Stimulated activated CD4-positive, alpha-beta T cell treated with anti-CD3 and anti-CD28 coated beads, Interleukin-12 subunit alpha, Interleukin-12 subunit beta, amount 100 ng/mL, for 48 hours (primary cell): Measurements from ENCODE around the gene DERL3.

Source experiments
- DNase-seq, 3 donors: peaks; one replicate each; pipeline ENCODE4 v3.0.0-alpha.2; 2020; ENCODE audit warnings: low read depth in 2 of 3, low spot score in 1 of 3

DERL3 gene

DNA sequence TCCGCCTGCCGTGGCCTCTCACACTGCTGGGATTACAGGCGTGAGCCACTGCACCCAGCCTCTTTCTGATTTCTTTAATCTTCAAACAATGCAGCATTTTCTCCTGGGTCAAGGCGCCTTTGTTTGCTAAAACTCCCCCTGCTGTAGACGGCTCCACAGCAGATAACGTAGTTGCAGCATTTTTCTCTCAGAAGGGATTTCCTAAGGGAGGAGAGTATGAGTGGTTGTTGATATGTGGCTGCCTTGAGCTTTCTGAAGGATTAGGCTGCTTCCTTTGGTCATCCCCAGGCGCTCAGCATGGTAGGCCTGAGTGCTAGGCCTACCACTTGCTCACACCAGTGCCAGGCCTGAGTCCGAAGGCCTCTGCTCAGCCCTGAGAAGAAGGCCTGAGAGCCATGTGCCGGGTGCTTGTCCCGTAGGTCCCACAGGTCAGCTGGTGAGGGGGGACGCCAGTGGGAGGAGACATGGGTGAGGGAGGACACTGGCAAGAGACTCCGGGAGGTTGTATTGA, 34.0 kb downstream of the DERL3 start:
- DNase-seq: no peak

DNA sequence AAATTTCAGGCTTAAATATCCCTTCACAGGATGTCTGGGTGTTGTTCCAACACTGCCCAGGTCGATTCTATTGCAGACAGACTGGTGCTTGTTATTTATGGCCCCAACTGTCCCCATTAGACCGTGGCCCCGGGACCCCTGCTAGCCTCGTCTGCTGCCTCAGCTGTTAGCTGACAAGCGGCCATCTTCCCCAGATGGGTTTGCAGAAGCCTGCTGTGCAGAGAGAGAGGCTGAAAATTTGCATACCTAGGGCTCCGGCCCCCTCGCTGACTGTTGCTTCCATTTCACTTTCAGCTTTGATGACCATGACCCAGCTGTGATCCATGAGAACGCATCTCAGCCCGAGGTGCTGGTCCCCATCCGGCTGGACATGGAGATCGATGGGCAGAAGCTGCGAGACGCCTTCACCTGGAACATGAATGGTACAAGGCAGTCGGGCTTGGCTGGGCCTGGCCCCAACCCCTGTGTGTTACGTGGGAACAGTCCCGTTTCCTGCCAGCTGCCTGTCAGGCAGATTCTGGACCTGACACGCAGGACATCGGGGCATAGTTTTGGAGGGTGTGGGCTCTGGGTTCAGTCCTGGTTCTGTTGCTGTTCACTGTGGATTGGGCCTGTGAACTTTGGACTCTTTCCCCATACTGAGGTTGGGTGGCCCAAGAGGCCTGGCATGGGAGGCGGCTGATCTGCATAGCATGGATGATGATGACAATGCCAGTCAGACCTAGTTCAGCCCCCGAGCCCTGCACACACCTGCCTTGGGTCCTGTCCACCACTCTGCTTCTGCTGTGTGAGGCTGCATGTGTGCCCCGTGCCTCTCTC, 35.6 kb downstream of the DERL3 start:
- DNase-seq: no peak

DNA sequence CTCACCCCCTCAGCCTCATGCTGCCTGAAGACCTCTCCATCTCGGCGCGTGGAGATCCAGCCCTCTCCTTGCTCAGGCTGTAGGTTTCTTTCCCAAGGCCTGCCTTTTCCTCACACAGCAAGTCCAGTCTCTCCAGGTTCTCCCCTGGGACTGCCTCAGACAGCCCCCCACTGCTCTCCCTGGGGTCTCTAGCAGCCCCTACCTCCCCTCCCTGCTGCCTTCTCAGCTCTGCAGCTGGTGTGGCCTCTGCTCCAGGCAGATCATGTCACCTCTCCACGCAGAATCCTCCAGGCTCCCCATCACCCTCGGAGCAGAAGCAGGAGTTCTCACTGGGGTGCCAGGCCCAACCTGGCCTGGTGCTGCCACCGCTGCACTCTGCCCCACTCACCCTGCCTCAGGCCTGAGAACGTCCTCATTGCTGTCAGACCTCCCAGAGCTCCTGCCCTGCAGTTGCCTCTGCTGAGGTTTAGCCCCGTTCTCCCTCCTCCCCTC, 36.9 kb downstream of the DERL3 start:
- no peak for DNase-seq

DNA sequence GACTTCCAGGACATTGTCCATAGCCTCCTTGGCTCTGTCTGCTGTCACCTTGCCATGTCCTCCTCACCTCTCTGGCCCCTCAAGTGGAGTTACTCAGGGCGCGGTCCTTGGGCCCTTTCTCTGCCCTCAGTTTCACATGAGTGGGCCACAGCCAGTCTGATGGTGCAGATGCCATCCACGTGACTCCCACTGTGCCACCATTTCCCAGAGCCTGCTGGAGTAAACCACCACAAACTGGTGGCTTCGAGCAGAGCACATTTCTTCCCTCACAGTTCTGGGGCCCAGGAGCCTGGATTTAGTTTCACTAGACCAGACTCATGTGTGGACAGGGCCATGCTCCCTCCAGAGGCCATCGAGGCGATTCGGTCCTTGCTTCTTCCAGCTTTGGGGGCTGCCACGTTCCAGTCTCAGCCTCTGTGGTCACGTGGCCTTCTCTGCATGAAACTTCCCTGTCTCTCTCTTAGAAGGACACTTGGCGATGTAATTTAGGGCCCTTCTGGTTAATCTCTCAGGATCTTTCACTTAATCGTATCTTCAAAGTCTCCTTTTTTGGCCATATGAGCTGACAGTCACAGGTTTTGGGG, 37.5 kb downstream of the DERL3 start:
- no peak for DNase-seq

DNA sequence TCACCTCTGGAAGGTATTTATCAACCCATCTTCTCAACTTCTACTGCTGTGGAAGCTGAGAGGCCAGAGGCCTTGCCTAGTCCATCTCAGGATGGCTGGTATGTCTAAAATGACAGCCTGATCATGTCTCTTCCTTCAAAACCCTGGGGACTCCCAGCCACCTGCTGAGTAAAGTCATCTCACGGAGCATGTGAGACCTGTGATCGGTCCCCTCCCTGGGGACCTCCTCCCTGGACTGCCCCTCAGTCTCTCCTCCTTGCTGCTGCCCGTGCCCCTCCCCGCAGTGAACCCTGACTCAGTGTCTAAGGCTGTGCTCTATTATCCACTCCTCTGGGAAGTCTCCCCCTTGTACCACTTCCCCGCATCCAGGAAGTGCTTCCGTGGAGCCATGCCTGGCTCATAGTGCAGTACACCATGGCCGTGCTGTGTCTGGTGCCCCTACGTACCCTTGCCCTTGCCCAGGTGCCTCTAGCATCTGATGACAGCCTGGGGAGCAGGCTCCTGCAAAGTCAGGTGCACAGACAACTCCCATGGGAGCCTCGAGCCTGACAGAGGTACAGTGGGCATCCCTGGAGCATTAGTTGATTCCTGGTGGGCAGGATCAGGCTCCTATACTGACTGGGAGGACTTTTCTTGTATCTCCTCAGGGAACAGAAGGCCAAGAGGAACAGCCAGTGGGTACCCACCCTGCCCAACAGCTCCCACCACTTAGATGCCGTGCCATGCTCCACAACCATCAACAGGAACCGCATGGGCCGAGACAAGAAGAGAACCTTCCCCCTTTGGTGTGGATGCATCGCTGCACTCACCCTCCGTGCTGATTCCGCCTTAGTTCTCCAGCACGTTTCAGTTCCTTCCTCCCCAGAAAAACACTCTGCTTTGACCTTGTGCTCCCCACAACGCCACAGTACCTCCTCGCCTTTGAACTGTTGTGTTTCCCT, 38.2 kb downstream of the DERL3 start:
- no peak for DNase-seq

DNA sequence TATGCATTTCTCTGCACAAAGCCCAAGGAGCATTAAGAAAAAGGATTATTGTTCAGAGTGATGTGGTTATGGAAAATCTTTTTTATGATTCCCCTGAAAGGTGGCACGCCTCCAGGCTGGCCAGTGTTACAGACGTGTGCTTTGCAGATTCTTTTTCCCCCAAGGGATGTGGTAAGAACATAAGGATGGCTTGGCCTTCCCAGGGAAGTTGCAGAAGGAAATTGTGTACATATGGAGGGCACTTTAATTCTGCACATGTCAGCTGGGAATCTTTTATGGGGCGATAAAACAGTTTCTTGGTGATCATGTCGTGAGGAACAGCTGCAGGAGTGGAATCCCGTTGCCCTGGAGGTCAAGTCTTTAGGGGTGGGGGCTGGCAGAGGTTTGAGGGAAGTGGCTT, 42.3 kb downstream of the DERL3 start:
- no peak for DNase-seq

DNA sequence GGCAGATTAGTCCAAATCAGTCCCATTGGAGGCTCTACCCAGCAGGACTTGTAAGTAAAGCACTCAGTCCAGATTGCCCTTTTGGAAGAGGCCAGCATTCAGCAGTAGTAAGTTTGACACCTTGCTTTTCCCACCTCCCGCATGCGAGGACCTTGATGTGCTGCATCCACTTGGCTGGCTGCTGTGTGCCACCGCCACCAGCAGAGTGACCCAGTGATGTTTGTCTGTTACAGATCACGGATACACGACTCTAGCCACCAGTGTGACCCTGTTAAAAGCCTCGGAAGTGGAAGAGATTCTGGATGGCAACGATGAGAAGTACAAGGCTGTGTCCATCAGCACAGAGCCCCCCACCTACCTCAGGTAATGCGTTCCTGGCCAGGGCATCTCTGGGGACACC, 45.5 kb downstream of the DERL3 start:
- DNase-seq: no peak

DNA sequence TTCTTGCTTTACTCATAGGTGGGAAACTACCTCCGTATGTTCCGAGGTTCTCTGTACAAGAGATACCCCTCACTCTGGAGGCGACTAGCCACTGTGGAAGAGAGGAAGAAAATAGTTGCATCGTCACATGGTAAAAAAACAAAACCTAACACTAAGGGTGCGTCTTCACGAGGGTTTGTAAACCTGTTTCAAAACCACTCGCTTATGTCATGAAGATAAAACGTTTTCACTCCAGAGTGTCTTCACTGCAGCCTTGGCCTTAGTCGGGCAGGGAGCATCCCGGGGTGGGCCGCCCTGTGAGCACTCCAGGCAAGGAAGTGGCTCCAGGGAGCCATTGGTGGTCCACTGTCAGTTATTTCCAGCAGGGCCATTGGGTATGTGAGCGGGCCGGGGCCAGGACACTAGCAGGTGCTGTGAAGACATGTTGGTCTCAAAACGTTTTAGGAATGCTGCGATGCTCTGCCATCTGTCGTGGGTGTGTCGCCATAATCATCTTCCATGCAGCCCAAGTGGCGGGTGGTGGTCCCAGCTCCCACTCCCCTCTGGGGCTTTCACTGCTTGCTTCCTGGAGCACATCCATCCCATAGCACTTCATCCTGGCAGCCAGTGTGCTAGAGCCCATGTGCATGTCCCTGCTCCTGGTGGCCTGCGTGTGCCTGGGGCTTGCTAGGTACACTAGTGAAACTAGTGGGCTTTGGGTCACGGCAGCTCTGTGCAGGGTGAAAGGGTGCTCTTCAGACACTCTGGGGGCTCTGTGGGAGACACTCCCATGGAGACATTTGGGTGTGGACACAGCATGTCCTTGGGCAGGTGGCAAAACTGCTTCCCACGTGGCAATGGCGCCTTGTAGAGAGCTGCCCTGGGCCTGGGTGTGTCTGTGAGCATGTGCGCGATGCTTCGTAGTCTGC, 46.8 kb downstream of the DERL3 start:
- DNase-seq: no peak

DNA sequence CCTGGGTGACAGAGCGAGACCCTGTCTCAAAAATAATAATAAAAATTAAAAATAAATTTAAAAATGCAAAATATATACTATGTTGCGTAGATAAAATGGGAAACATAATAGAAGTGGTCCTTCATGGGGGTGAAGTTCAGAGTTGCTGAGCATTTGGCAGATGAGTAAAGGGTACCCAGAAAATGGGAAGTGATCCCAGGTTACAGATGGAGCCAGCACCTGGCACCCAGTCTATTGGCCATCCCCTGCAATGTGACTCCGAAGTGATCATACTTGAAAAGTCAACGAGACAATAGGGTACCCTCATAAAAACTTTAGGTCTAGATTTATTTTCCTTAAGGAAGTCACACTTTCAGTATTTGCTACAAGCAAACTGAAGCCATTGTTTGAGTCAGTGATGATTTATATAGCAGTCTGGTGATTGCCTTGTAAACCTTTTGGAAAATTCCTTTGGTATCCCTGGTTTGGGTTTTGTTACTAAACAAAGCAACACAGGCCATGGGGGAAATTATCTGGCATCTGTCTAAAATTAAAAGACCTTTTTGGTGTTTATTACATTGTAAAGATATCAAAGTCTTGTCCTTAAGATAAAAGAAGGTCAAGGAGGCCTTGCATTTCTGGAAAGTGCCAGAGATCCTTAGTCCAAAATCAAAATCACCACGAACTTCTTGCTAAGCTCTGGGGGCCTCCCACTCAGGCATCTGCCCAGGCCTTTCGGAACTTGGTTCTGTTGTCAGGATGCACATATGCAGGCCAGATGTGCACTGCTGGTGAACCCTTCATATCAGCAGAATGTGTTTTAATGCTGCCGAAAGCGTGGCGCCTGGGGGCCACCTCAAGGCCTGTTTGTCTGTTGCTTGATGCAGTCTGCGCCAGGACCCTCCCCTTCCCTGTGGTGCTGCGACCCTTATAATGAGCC, 47.7 kb downstream of the DERL3 start:
- no peak for DNase-seq

DNA sequence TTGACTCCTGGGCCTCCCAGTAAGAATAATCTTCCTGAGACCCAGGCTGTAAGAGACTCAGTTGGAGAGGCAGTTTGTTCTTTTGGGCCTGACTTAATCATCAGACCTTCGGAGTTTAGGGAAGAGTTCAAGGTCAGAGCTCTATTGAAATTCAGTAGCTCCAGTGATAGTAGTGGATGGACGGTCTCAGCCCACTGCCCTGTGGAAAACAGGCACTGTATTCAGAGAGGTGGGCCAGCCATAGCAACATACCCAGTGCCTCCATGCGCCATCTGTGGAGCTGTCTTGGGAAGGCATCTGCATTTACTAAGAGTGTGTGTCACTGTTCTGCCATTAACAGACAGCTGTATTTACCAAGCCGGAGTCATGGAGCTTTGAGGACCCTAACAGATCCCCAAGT, 49.2 kb downstream of the DERL3 start:
- DNase-seq: no peak

DNA sequence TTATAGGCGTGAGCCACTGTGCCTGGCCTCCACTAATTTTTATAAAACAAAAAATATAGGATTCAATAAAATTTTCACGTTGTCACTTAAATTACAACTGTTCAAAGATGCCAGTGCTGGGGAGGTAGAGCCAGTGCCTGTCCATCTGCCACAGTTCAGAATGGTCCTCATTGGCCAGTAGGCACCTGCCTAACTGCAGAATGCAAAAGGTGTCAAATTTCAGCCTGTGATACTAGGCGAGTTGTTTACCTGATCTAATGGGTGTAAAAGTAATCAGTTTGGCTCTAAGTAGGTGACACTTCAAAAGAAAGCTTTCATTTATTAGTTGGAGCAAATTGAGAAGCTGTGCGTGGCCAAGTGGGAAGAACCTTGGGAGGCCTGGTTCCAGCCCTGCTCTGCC, 49.7 kb downstream of the DERL3 start:
- DNase-seq: no peak

DNA sequence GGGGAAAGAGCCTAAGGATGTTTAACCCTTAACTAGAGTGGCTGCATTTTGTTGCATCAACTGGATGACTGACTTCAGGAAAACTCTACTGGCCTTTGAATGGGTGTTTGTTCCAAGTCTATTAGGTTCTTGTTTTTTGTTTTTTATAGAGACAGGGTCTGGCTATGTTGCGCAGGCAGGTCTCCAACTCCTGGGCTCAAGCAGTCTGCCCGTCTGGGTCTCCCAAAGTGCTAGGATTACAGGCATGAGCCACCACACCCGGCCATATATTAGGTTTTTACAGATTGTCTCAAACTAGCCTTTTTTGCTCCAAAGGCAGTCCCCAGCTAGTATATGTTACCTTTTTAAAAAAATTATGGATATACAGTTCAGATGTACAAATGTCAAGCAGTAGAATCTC, 50.9 kb downstream of the DERL3 start:
- no peak for DNase-seq

DNA sequence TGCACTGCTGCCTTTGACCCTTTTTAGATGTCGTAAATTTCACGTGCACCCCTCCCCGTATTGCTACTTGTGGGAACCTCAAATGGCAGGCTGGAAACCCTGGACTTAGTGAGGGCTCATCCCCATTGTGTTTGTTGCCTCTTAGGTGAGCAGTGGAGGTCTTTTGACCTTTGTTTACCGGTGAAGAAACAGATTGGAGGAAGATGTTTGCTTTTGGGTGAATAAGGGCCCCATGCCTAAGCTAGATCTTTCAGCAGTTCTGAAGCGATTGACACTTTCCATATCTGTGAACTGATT, 51.3 kb downstream of the DERL3 start:
- DNase-seq: no peak

DNA sequence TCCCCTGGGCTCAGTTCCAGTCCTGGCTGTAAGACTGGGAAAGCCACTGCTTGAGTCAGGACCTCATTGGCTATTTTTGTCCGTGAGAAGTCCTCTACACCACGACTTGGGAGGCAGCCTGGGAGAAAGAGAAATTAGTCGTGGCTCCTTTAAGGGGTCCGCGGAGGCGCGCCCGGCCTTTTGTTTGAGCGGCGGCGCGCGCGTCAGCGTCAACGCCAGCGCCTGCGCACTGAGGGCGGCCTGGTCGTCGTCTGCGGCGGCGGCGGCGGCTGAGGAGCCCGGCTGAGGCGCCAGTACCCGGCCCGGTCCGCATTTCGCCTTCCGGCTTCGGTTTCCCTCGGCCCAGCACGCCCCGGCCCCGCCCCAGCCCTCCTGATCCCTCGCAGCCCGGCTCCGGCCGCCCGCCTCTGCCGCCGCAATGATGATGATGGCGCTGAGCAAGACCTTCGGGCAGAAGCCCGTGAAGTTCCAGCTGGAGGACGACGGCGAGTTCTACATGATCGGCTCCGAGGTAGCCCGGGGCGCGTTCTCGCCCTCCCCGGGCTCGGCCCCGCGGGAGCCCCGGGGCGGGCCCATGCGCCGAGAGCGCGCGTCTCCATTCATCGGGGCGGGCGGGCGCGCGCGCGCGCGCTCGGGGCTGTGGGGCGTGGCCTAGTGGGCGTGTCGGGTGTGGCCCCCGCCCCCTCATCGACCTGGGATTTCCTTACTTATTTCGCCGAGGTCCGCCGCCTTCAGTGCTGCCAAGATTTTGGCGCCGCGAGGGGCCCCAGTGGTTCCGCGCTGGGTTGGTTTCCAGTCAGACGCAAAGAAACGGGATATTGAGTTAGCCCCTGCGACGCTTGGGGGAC, 51.8 kb downstream of the DERL3 start, which contains the start of gene SMARCB1:
Gene SMARCB1 (plus strand): TSS at position 215 of the 848 bp plus-strand sequence. CDS start 204 bp downstream, at position 419.
- peak; percentile 85 to 88 (median 85) for DNase-seq

DNA sequence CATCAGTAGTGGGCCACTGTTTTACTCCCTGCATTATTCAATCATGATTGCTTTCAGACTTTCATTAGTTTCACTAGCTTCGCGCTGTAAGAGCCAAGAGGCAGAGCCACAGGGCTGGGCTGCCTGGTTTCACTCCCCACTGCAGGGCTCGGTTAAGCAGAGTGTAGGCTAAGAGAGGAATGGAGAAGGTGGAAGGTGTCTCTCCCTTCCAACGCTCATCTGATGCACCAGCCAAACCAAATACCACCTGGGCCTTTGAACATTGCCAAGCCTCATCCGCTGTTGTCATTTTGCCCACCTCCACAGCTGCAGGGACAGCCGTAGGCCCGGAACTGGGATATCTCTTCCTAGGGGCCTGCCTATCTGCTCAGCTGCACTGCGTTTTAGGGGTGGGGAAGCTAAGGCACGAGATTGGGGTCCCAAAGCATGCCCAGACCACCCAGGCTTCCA, 52.5 kb downstream of the DERL3 start:
- no peak for DNase-seq
